ENCODE measurements around the gene HBD.
"Not testable (repeated sequence)": the region's sequence is repeated elsewhere in the genome, so short reads cannot be mapped to it uniquely, and the experiment has no call there.

The HBD gene

GRCh38 chr11:5272395-5273017 is 38.2 kb upstream of the HBD start:
- Histone ChIP-seq H3K36me3 (ENCODE audit: insufficient read depth, low read depth, low read length) (no peaks in the 10 kb centered on the region), H3K4me3 (ENCODE audit: low read length) (no peak overlapping the region), H3K9me3 (ENCODE audit: insufficient read depth, low read depth, low read length) (no peaks in the 10 kb centered on the region), H3K9ac (ENCODE audit: low read depth, low read length) (no peak overlapping the region), H3K27me3 (ENCODE audit: insufficient read depth, low read length) (no peaks in the 10 kb centered on the region), H3K27ac (ENCODE audit: low read length) (no peak overlapping the region), H3K4me1 (ENCODE audit: insufficient read depth, low read length) (no peaks in the 10 kb centered on the region)

- H3K4me3 ChIP-seq (ENCODE audit: low read length), result no peak within 1 kb of the TSS
- no peak within 1 kb of the TSS for H3K27ac ChIP-seq (ENCODE audit: low read length)
- H3K9ac ChIP-seq (ENCODE audit: low read depth, low read length), result no peak within 1 kb of the TSS
- H3K27me3 ChIP-seq (ENCODE audit: insufficient read depth, low read length), result no peaks in the 10 kb centered on the region
- H3K4me1 ChIP-seq (ENCODE audit: insufficient read depth, low read length), result no peaks in the 10 kb centered on the region
- no peaks in the 10 kb centered on the region for H3K36me3 ChIP-seq (ENCODE audit: insufficient read depth, low read depth, low read length)
- no peaks in the 10 kb centered on the region for H3K9me3 ChIP-seq (ENCODE audit: insufficient read depth, low read depth, low read length)
Observed at GRCh38 chr11:5269715-5270147, 35.4 kb upstream of the HBD start, which contains the start of gene HBE1. Gene HBE1, minus strand, starts transcription at chr11:5269945. Its CDS starts 55 bp downstream, at chr11:5269890.

DNA sequence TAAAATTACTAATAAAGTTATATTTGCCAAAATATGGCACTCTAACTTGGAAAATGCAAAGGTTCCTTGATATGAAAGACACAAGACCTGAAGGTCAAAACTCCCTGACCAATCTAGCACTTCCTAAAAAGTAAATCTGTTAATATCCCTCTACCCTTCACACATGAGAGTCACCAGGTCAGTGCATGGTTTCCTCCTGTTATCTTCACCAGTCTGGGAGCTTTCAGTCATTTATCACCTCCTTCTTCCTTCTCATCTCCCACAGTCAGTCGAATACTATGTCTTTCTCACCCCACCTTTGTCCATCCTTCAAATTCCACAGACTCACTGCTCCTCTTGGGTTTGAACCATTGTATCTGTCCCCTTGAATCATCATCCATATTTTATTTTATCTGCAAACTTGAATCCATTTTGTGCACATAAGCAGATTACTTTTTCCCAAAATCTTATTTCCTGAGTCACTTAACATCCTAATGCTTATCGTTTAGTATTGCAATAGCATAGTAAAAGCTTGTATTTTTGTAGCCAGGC is 32.8 kb upstream of the HBD start:
- Histone ChIP-seq H3K4me1 (ENCODE audit: insufficient read depth, low read length) (no peaks in the 10 kb centered on the region), H3K4me3 (ENCODE audit: low read length) (no peak overlapping the region), H3K36me3 (ENCODE audit: insufficient read depth, low read depth, low read length) (no peaks in the 10 kb centered on the region), H3K27me3 (ENCODE audit: insufficient read depth, low read length) (no peaks in the 10 kb centered on the region), H3K27ac (ENCODE audit: low read length) (no peak overlapping the region), H3K9ac (ENCODE audit: low read depth, low read length) (no peak overlapping the region), H3K9me3 (ENCODE audit: insufficient read depth, low read depth, low read length) (no peaks in the 10 kb centered on the region)

DNA sequence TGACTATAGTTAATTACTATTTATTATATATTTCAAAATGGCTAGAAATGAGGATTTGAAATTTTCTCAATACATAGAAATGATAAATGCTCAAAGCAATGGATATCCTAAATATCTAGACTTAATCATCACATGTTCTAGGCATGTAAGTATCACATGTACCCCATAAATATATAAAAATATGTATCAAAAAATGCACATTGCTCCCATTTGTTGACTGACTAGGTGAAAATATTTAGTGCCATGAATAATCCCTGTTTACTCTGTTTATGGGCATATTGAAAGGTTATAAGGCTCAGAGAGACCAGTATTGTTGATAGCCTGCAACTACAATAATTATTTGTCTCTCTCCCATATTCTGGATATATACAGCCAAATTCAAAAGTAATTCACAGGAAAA is 32.3 kb upstream of the HBD start:
- no peaks in the 10 kb centered on the region for H3K9me3 ChIP-seq (ENCODE audit: insufficient read depth, low read depth, low read length)
- H3K4me3 ChIP-seq (ENCODE audit: low read length), result no peak overlapping the region
- no peaks in the 10 kb centered on the region for H3K27me3 ChIP-seq (ENCODE audit: insufficient read depth, low read length)
- H3K36me3 ChIP-seq (ENCODE audit: insufficient read depth, low read depth, low read length), result no peaks in the 10 kb centered on the region
- H3K4me1 ChIP-seq (ENCODE audit: insufficient read depth, low read length), result no peaks in the 10 kb centered on the region
- H3K27ac ChIP-seq (ENCODE audit: low read length), result no peak overlapping the region
- H3K9ac ChIP-seq (ENCODE audit: low read depth, low read length), result no peak overlapping the region

GRCh38 chr11:5265832-5266231 is 31.5 kb upstream of the HBD start:
- Histone ChIP-seq H3K27ac (ENCODE audit: low read length) (no peak overlapping the region), H3K9me3 (ENCODE audit: insufficient read depth, low read depth, low read length) (no peaks in the 10 kb centered on the region), H3K36me3 (ENCODE audit: insufficient read depth, low read depth, low read length) (no peaks in the 10 kb centered on the region), H3K4me3 (ENCODE audit: low read length) (no peak overlapping the region), H3K4me1 (ENCODE audit: insufficient read depth, low read length) (no peaks in the 10 kb centered on the region), H3K9ac (ENCODE audit: low read depth, low read length) (no peak overlapping the region), H3K27me3 (ENCODE audit: insufficient read depth, low read length) (no peaks in the 10 kb centered on the region)

DNA sequence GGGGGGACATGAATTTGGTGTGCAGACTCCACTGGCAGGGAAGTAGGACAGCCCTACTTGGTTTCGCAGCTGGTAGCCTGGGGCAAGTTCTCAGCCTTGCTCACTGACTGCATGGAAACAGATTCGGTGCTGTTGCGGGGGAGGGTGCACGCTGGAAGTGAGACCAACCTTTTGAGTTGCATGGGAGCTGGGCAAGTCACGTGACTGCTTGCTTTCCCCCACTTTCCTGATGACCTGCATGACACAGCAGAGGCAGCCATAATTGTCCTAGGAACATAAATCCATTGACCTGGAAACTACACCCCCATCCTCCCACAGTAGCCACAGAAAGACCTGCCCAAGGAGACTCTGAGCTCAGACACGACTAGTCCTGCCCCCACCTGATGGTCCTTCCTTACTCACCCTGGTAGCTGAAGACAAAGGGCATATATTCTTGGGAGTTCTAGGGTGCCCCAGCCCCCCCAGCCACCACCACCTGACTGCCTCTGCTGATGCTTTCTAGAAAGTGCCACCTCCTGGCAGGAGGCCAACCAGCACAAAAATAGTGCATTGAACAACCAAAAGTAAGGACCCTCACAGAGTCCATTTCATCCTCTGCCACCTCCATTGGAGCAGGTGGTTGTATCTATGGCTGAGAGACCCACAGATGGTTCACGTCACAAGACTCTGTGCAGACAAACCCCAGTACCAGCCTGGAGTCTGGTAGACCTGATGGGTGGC is 24.4 kb upstream of the HBD start:
- H3K36me3 ChIP-seq (ENCODE audit: insufficient read depth, low read depth, low read length), result no peaks in the 10 kb centered on the region
- H3K27ac ChIP-seq (ENCODE audit: low read length), result no peak overlapping the region
- no peak overlapping the region for H3K4me3 ChIP-seq (ENCODE audit: low read length)
- H3K27me3 ChIP-seq (ENCODE audit: insufficient read depth, low read length), result no peaks in the 10 kb centered on the region; the same call in 1 of the 2 replicates
- H3K9me3 ChIP-seq (ENCODE audit: insufficient read depth, low read depth, low read length), result no peaks in the 10 kb centered on the region
- H3K4me1 ChIP-seq (ENCODE audit: insufficient read depth, low read length), result peaks cover 14% of the 10 kb centered on the region
- H3K9ac ChIP-seq (ENCODE audit: low read depth, low read length), result no peak overlapping the region

DNA sequence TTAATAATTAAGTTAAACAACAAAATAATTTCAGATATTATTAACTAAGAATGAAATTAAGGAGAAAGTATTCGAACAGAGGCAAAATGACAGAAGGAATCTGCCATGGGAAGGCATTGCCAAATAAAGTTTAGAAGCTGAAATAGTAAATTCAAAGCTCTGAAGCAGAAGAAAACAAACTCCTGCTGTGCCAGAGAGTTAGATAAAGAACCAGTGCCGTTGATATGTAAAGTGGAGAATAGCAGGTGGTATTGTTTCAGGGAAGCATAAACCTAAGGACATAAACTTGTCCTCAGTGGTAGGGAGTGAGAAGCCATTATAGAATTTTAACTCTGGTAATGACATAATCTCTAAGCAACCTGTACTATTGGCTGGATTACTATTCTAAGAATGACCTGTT is 23.0 kb upstream of the HBD start:
- H3K9ac ChIP-seq (ENCODE audit: low read depth, low read length), result no peak overlapping the region
- peaks cover 14% of the 10 kb centered on the region for H3K4me1 ChIP-seq (ENCODE audit: insufficient read depth, low read length)
- H3K27me3 ChIP-seq (ENCODE audit: insufficient read depth, low read length), result no peaks in the 10 kb centered on the region; the same call in 1 of the 2 replicates
- H3K27ac ChIP-seq (ENCODE audit: low read length), result no peak overlapping the region
- H3K4me3 ChIP-seq (ENCODE audit: low read length), result peak overlapping the region; percentile 33
- H3K9me3 ChIP-seq (ENCODE audit: insufficient read depth, low read depth, low read length), result no peaks in the 10 kb centered on the region
- H3K36me3 ChIP-seq (ENCODE audit: insufficient read depth, low read depth, low read length), result no peaks in the 10 kb centered on the region

DNA sequence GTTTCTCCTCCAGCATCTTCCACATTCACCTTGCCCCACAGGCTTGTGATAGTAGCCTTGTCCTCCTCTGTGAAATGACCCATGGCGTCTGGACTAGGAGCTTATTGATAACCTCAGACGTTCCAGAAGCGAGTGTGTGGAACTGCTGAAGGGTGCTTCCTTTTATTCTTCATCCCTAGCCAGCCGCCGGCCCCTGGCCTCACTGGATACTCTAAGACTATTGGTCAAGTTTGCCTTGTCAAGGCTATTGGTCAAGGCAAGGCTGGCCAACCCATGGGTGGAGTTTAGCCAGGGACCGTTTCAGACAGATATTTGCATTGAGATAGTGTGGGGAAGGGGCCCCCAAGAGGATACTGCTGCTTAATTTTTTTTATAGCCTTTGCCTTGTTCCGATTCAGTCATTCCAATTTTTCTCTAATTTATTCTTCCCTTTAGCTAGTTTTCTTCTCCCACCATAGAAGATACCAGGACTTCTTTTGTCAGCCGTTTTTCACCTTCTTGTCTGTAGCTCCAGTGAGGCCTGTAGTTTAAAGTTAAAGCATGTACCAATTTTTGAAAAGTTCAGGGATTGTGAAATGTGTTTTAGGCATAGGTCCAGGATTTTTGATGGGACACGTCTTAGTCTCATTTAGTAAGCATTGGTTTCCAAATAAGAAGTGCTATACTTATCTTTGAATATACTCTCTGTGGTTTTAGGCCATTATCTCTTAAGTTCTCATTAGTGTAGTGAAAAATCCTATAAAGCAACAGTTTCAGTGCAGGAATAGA is 20.5 kb upstream of the HBD start, which contains the start of gene HBG2:
Gene HBG2, minus strand, starts transcription at position 136 of the 768 bp plus-strand sequence. Its CDS starts 53 bp downstream, at position 83.
- H3K27ac ChIP-seq (ENCODE audit: low read length); H3K27me3 ChIP-seq (ENCODE audit: insufficient read depth, low read length); H3K9ac ChIP-seq (ENCODE audit: low read depth, low read length): not testable (repeated sequence)

DNA sequence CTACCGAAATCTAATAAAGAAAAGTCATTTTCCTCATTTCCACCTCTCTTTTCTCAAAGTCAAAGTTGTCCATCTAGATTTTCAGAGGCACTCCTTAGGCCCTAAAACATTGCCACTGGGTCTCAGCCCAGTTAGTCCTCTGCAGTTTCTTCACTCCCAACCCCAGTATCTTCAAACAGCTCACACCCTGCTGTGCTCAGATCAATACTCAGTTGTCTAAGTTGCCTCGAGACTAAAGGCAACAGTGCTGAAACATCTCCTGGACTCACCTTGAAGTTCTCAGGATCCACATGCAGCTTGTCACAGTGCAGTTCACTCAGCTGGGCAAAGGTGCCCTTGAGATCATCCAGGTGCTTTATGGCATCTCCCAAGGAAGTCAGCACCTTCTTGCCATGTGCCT is 19.7 kb upstream of the HBD start:
- peaks cover 14% of the 10 kb centered on the region for H3K4me1 ChIP-seq (ENCODE audit: insufficient read depth, low read length)
- not testable (repeated sequence) for H3K27ac ChIP-seq (ENCODE audit: low read length); H3K27me3 ChIP-seq (ENCODE audit: insufficient read depth, low read length); H3K36me3 ChIP-seq (ENCODE audit: insufficient read depth, low read depth, low read length); H3K9ac ChIP-seq (ENCODE audit: low read depth, low read length); H3K4me3 ChIP-seq (ENCODE audit: low read length); H3K9me3 ChIP-seq (ENCODE audit: insufficient read depth, low read depth, low read length)

More for the DNA sequence above, 20.5 kb upstream of the HBD start, which contains the start of gene HBG2:
- H3K4me3 ChIP-seq (ENCODE audit: low read length); H3K36me3 ChIP-seq (ENCODE audit: insufficient read depth, low read depth, low read length); H3K9me3 ChIP-seq (ENCODE audit: insufficient read depth, low read depth, low read length): not testable (repeated sequence)
- H3K4me1 ChIP-seq (ENCODE audit: insufficient read depth, low read length), result peaks cover 14% of the 10 kb centered on the region

- H3K4me3 ChIP-seq (ENCODE audit: low read length); H3K27ac ChIP-seq (ENCODE audit: low read length); H3K9ac ChIP-seq (ENCODE audit: low read depth, low read length); H3K9me3 ChIP-seq (ENCODE audit: insufficient read depth, low read depth, low read length); H3K27me3 ChIP-seq (ENCODE audit: insufficient read depth, low read length); H3K36me3 ChIP-seq (ENCODE audit: insufficient read depth, low read depth, low read length): not testable (repeated sequence)
- peaks cover 14% of the 10 kb centered on the region for H3K4me1 ChIP-seq (ENCODE audit: insufficient read depth, low read length)
Observed at GRCh38 chr11:5253440-5253839, 19.2 kb upstream of the HBD start.

DNA sequence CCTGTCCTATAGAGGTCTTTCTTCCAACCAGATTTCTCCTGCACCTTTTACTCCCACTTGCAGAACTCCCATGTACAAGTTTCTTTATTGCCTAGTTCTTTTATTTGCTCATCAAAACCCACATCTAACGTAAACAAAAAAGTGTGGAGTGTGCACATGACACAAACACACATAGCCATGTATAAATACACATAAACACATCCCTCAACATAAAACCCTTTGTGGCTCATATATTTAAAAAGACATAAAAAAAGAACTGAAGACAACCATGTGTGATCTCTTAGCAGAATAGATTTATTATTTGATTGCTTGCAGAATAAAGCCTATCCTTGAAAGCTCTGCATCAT is 18.6 kb upstream of the HBD start:
- Histone ChIP-seq H3K9ac (ENCODE audit: low read depth, low read length) (no peak overlapping the region), H3K9me3 (ENCODE audit: insufficient read depth, low read depth, low read length) (no peaks in the 10 kb centered on the region), H3K4me1 (ENCODE audit: insufficient read depth, low read length) (peaks cover 10% of the 10 kb centered on the region), H3K27ac (ENCODE audit: low read length) (no peak overlapping the region), H3K27me3 (ENCODE audit: insufficient read depth, low read length) (no peaks in the 10 kb centered on the region; the same call in 1 of the 2 replicates), H3K36me3 (ENCODE audit: insufficient read depth, low read depth, low read length) (no peaks in the 10 kb centered on the region), H3K4me3 (ENCODE audit: low read length) (no peak overlapping the region)
